ENCODE data around the gene CEP83.

CEP83 gene

GRCh38 chr12:94421868-94422740, 37.6 kb downstream of the CEP83 start:
- no peak overlapping the region for H3K4me3 ChIP-seq (replicated peaks; ENCODE audit: low read depth, low read length)
- no peak for DNase-seq (ENCODE audit: low read depth)
- no peak for TF ChIP-seq CTCF (IDR thresholded peaks at IDR 0.05; ENCODE audit: low read length, missing control alignments)

DNA sequence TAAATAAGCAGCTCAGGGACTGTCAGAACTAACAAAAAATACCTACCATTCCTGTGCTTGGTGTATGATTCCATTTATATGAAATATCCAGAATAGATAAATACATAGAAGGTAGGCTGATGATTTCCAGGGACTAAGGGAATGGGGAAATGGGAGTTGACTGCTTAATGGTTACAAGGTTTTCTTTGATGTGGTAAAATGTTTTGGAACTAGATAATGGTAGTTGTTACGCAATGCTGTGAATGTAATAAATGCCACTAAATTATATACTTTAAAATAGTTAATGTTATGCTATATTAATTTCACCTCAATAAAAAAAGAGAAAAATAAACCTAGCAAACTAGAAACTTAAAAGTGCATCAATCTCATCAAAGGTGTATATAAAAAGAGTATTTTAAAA, 41.1 kb downstream of the CEP83 start:
- peak; percentile 27 for DNase-seq (ENCODE audit: low read depth)
- TF ChIP-seq CTCF (IDR thresholded peaks at IDR 0.05; ENCODE audit: low read length, missing control alignments) = no peak
- H3K4me3 ChIP-seq (replicated peaks; ENCODE audit: low read depth, low read length) = no peak overlapping the region

GRCh38 chr12:94416613-94417012, 43.1 kb downstream of the CEP83 start:
- H3K4me3 ChIP-seq (replicated peaks; ENCODE audit: low read depth, low read length) = no peak overlapping the region
- no peak for TF ChIP-seq CTCF (IDR thresholded peaks at IDR 0.05; ENCODE audit: low read length, missing control alignments)
- no peak for DNase-seq (ENCODE audit: low read depth)

GRCh38 chr12:94415066-94415465, 44.6 kb downstream of the CEP83 start:
- no peak for DNase-seq (ENCODE audit: low read depth)
- no peak for TF ChIP-seq CTCF (IDR thresholded peaks at IDR 0.05; ENCODE audit: low read length, missing control alignments)

GRCh38 chr12:94405413-94406116, 54.1 kb downstream of the CEP83 start:
- no peak for TF ChIP-seq CTCF (IDR thresholded peaks at IDR 0.05; ENCODE audit: low read length, missing control alignments)
- H3K4me3 ChIP-seq (replicated peaks; ENCODE audit: low read depth, low read length) = peak overlapping the region; percentile 41
- no peak for DNase-seq (ENCODE audit: low read depth)

More at GRCh38 chr12:94415066-94415465, 44.6 kb downstream of the CEP83 start:
- no peak overlapping the region for H3K4me3 ChIP-seq (replicated peaks; ENCODE audit: low read depth, low read length)

DNA sequence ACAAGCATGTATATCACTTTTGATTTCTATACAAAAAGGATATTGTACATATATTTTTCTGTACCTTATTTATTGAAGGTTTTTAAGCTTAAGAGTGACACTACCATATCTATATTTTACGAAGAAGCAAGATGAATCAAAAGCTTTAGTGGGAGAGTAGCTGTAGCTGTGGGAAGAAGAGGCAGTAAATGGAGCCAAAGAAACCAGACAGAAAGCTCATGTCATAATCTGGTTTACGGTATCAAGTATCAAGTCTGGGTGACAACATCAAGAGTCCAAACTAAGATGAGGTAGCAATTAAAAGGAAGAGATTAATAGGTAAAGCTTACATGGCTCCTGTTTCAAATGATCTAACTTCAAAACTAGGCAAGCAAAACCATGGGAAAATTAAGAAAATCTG, 54.8 kb downstream of the CEP83 start:
- no peak overlapping the region for H3K4me3 ChIP-seq (replicated peaks; ENCODE audit: low read depth, low read length)
- no peak for TF ChIP-seq CTCF (IDR thresholded peaks at IDR 0.05; ENCODE audit: low read length, missing control alignments)
- DNase-seq (ENCODE audit: low read depth) = no peak
